NCI-H1436 (cell line): Measurements from ENCODE around the gene NUDT3.
"Not testable (repeated sequence)": the region's sequence is repeated elsewhere in the genome, so short reads cannot be mapped to it uniquely, and the experiment has no call there.

ENCODE experiments used
- DNase-seq: peaks from one replicate; lab custom pipeline; 2025; lab: John Stamatoyannopoulos, UW

NUDT3 gene

GRCh38 chr6:34343806-34344205, 48.7 kb downstream of the NUDT3 start:
- no peak for DNase-seq

GRCh38 chr6:34342247-34342646, 50.2 kb downstream of the NUDT3 start:
- no peak for DNase-seq

- no peak for DNase-seq
Measured at GRCh38 chr6:34341481-34341971, 50.9 kb downstream of the NUDT3 start.

- no peak for DNase-seq
Measured at GRCh38 chr6:34340906-34341480, 51.5 kb downstream of the NUDT3 start.

- DNase-seq = no peak
Measured at GRCh38 chr6:34340394-34340793, 52.1 kb downstream of the NUDT3 start.

GRCh38 chr6:34339971-34340370, 52.5 kb downstream of the NUDT3 start:
- no peak for DNase-seq

GRCh38 chr6:34339432-34339831, 53.0 kb downstream of the NUDT3 start:
- DNase-seq = no peak

- no peak for DNase-seq
Measured at GRCh38 chr6:34338811-34339210, 53.7 kb downstream of the NUDT3 start.

GRCh38 chr6:34338377-34338776, 54.1 kb downstream of the NUDT3 start:
- DNase-seq = no peak

- DNase-seq = no peak
Measured at GRCh38 chr6:34334796-34335416, 57.6 kb downstream of the NUDT3 start.

GRCh38 chr6:34333858-34334257, 58.6 kb downstream of the NUDT3 start:
- no peak for DNase-seq

GRCh38 chr6:34332251-34333198, 59.9 kb downstream of the NUDT3 start:
- no peak for DNase-seq

- no peak for DNase-seq
Measured at GRCh38 chr6:34331371-34332050, 61.0 kb downstream of the NUDT3 start.

GRCh38 chr6:34329814-34330213, 62.7 kb downstream of the NUDT3 start:
- not testable (repeated sequence) for DNase-seq

- DNase-seq = no peak
Measured at GRCh38 chr6:34328969-34329368, 63.5 kb downstream of the NUDT3 start.

GRCh38 chr6:34327313-34328205, 64.9 kb downstream of the NUDT3 start:
- not testable (repeated sequence) for DNase-seq

- no peak for DNase-seq
Measured at GRCh38 chr6:34325633-34326032, 66.8 kb downstream of the NUDT3 start.

- DNase-seq = peak; percentile 47
Measured at GRCh38 chr6:34324738-34325444, 67.6 kb downstream of the NUDT3 start.

- DNase-seq = not testable (repeated sequence)
Measured at GRCh38 chr6:34324221-34324620, 68.2 kb downstream of the NUDT3 start.

GRCh38 chr6:34323300-34323699, 69.2 kb downstream of the NUDT3 start:
- DNase-seq = no peak
